ENCODE results near the gene STK33. TPM values are rescaled to one million over a fixed set of nuclear protein-coding genes. Genes with fewer than 3 reads are reported as not detected.

Gene STK33
- total and polyA plus RNA-seq, 5 donors = 14.1 to 40.2 (median 26.4) TPM

DNA sequence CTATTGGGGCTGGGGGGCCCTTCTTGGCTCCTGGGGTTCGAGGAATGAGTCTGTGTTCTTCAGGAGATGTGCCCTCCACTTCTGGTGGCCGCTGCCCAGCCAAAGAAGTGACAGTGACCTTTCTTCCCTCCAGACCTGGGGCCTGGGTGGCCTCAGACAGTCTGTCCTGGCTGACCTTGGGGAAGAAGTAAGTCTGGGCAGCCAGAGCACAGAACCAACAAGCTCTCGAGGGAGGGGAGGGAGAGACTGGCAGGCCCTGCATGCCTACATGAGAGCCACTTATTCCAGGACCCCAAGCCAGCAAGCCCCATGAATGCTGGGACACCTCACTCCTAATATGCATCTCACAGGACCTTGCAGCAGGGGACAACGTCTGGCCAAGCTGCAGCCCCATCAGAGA lies 27.1 kb upstream of the STK33 start:
- WGBS = 73% methylated on average over 4 of the region's 4 CpGs
- no peaks in the 10 kb centered on the region for H3K27me3 ChIP-seq (ENCODE audit: control insufficient read depth, insufficient read depth)
- peaks cover 4% of the 10 kb centered on the region for H3K4me1 ChIP-seq (ENCODE audit: control insufficient read depth, insufficient read depth, low read length)
- H3K9me3 ChIP-seq (ENCODE audit: control insufficient read depth, low read length) = no peaks in the 10 kb centered on the region
- no peak for ATAC-seq
- DNase-seq = no peak
- H3K27ac ChIP-seq (ENCODE audit: low read length) = no peak overlapping the region
- intact Hi-C loops (cut with DNase I) = no loop called here
- H3K4me3 ChIP-seq (ENCODE audit: low read length) = no peak overlapping the region

DNA sequence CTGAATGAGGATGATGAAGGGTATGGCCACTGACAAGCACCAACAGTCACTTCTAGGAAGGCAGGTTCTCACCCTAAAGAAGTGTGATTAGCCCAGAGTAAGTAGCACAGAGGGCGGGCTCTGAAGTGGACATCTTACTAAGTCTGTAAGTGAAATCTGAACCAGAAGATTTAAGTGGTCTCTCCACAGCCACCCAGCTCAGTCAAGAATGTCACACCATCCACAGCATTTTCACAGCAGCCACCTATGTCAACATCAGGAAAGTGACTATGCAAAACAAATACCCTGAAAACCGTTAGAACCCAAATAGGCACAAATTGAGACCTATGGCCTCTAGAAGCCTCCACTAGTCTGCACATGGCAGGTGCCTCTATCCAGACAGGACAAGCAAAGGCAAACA lies 23.0 kb upstream of the STK33 start:
- ATAC-seq (no peak), DNase-seq (no peak)
- Histone ChIP-seq H3K27ac (ENCODE audit: low read length) (no peak overlapping the region), H3K9me3 (ENCODE audit: control insufficient read depth, low read length) (no peaks in the 10 kb centered on the region), H3K4me3 (ENCODE audit: low read length) (no peak overlapping the region), H3K4me1 (ENCODE audit: control insufficient read depth, insufficient read depth, low read length) (no peaks in the 10 kb centered on the region), H3K27me3 (ENCODE audit: control insufficient read depth, insufficient read depth) (no peaks in the 10 kb centered on the region)
- intact Hi-C loops (cut with DNase I) = no loop called here
- 77% methylated on average over 2 of the region's 2 CpGs for WGBS

DNA sequence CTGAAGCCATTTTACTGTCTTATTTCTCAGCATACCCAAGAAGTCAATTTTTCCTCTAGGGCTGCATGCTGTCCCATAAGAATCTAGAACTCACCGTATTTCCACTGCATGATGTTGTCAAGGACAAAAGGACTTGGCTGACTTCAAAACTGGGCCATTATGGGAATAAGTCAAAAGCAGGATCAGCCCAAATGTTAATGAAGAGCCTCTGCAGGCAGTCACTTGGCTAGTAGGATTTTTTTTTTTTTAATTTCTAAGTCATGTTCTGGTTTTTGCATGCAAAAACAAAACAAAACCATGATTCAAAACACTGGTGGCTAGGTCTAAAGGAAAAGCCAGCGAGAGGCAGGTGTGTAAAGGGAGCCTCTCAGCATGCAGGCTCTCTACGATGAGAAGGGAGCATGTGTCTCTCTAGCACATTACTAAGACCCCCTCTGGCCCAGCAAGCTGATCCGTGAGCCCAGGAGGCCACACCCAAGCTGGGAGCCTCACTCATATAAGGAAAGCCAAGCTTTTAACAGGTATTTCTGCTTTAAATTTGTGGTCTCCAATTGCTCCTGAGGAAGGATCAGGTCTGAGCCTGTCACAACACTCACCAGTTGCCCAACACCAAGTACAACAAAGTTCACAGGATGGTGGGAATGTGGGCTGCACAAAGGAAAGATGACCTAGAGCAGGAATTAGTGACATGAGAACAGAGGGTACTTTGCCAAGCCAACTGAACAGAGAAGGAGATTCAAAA lies 21.4 kb upstream of the STK33 start:
- H3K4me1 ChIP-seq (ENCODE audit: control insufficient read depth, insufficient read depth, low read length) = no peaks in the 10 kb centered on the region
- 94% methylated on average over 4 of the region's 4 CpGs for WGBS

DNA sequence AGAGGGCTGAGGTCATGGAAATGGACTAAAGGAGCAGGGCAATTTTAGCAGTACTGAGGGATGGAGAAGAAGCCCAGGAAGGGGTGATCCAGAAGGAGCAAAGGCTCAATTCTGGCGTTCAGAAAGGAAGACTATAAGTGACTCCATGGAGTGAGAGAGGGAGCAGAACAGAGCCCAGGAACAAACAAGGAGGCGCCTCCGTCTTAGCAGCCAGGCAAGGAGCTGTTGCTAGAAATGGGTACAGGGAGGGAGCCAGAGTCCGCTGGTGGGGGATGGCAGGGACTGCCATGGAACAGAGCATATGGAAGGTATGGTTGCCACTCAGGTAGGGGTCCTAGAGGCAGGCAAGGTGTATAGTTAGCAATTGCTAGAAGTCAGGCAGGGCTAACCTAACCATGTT lies 20.5 kb upstream of the STK33 start:
- no peaks in the 10 kb centered on the region for H3K9me3 ChIP-seq (ENCODE audit: control insufficient read depth, low read length)
- ATAC-seq = no peak
- no peak overlapping the region for H3K4me3 ChIP-seq (ENCODE audit: low read length)
- whole genome bisulfite sequencing = 95% methylated on average over 4 of the region's 4 CpGs
- no peak overlapping the region for H3K27ac ChIP-seq (ENCODE audit: low read length)
- no peak for DNase-seq
- H3K27me3 ChIP-seq (ENCODE audit: control insufficient read depth, insufficient read depth) = no peaks in the 10 kb centered on the region
- H3K4me1 ChIP-seq (ENCODE audit: control insufficient read depth, insufficient read depth, low read length) = no peaks in the 10 kb centered on the region
- intact Hi-C loops (cut with DNase I) = no loop called here

More for the DNA sequence above, 21.4 kb upstream of the STK33 start:
- Histone ChIP-seq H3K27me3 (ENCODE audit: control insufficient read depth, insufficient read depth) (no peaks in the 10 kb centered on the region), H3K27ac (ENCODE audit: low read length) (no peak overlapping the region), H3K4me3 (ENCODE audit: low read length) (no peak overlapping the region), H3K9me3 (ENCODE audit: control insufficient read depth, low read length) (no peaks in the 10 kb centered on the region)
- DNase-seq = no peak
- intact Hi-C loops (cut with DNase I) = no loop called here
- ATAC-seq = no peak

DNA sequence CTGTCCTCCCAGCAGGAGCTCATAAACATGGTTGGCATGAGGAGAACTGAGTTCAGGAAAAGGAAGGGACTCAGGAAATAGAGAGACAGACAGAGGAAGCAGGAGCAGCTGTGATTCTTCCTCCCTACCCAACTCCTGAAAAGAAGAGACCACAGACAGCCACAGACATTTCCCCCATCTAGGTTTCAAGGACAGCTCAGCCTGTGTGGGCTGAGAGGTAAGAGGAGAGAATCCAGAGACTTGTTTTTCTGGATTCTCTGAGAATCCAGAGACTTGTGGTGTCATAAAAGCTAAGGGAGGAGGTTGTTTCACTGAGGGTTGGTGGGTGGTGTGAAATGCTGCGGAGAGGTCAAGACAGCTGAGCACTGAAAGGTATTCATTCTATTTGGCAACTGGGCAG lies 19.0 kb upstream of the STK33 start:
- no peak for DNase-seq
- H3K9me3 ChIP-seq (ENCODE audit: control insufficient read depth, low read length) = no peaks in the 10 kb centered on the region
- ATAC-seq = no peak
- intact Hi-C loops (cut with DNase I) = no loop called here
- H3K4me3 ChIP-seq (ENCODE audit: low read length) = no peak overlapping the region
- H3K27ac ChIP-seq (ENCODE audit: low read length) = no peak overlapping the region
- no peaks in the 10 kb centered on the region for H3K27me3 ChIP-seq (ENCODE audit: control insufficient read depth, insufficient read depth)
- H3K4me1 ChIP-seq (ENCODE audit: control insufficient read depth, insufficient read depth, low read length) = no peaks in the 10 kb centered on the region
- WGBS = 77% methylated on average over 1 of the region's 1 CpG

DNA sequence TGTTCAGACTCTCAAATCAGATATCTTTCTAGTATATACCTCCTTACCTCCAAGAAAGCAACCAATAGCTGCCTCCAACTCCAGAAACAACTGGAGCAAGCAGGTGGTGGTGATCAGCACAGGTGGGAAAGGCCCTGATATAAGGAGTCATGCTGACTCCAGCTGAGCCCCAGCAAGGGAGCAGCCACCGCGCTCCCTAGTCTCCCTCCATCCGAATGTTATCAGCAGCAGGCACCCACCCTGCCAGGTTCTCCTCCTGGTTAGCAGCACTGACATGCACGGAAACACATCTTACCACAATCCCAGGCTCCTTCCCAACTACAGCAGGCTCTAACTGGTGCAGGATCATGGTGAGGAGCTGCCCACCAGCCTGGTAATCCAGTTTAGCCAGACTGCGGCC lies 18.5 kb upstream of the STK33 start:
- H3K27me3 ChIP-seq (ENCODE audit: control insufficient read depth, insufficient read depth) = no peaks in the 10 kb centered on the region
- DNase-seq (no peak), ATAC-seq (no peak)
- H3K27ac ChIP-seq (ENCODE audit: low read length) = no peak overlapping the region
- no peaks in the 10 kb centered on the region for H3K9me3 ChIP-seq (ENCODE audit: control insufficient read depth, low read length)
- H3K4me1 ChIP-seq (ENCODE audit: control insufficient read depth, insufficient read depth, low read length) = no peaks in the 10 kb centered on the region
- 83% methylated on average over 5 of the region's 5 CpGs for WGBS
- intact Hi-C loops (cut with DNase I) = no loop called here
- H3K4me3 ChIP-seq (ENCODE audit: low read length) = no peak overlapping the region

DNA sequence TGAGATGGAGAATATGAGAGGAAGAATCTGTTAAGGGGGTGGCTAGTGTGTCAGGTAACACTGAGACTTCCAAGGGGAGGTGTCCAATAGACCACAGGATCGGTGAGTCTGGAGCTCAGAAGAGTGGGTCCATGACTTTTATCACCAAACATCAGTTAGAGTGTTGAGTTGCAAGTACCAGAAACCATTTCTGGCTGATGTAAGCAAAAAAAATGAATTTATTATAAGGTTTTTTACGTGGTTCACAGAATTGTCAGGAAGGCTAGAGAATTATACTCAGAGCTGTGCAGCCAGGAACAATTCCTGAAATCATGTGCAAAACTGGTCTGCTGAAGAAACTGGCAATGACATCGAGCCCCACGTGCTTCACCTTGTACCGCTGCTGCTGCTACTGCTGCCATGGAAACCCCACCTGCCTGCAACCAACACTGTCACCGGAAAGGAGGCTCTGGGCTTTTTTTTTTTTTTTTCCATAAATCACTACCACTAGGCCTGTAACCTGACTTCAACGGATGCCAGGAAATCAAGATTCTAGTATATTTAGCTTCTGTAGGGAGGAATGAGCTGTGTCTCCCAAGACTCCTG lies 16.6 kb upstream of the STK33 start:
- DNase-seq (no peak), ATAC-seq (no peak)
- Histone ChIP-seq H3K9me3 (ENCODE audit: control insufficient read depth, low read length) (no peaks in the 10 kb centered on the region), H3K27me3 (ENCODE audit: control insufficient read depth, insufficient read depth) (no peaks in the 10 kb centered on the region), H3K4me3 (ENCODE audit: low read length) (no peak overlapping the region), H3K27ac (ENCODE audit: low read length) (no peak overlapping the region), H3K4me1 (ENCODE audit: control insufficient read depth, insufficient read depth, low read length) (no peaks in the 10 kb centered on the region)
- intact Hi-C loops (cut with DNase I) = no loop called here
- 75% methylated on average over 7 of the region's 7 CpGs for WGBS

DNA sequence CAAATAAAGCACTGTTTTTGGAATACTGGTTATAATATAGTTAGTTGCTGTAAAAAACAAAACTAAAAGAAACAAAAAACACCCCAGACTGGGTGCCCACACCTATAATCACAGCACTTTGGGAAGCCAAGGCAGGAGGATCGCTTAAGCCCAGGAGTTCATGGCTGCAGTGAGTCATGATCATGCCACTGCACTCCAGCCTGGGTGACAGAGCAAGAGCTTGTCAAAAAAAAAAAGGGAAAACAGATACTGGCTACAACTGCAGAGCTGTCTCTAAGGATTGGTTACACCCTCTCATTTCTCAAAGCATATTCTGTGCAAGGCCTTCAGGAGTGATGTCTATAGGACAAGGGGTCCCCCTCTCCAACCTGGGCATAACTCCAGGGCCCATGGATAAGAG lies 14.6 kb upstream of the STK33 start:
- Histone ChIP-seq H3K27ac (ENCODE audit: low read length) (no peak overlapping the region), H3K27me3 (ENCODE audit: control insufficient read depth, insufficient read depth) (no peaks in the 10 kb centered on the region), H3K4me3 (ENCODE audit: low read length) (no peak overlapping the region), H3K9me3 (ENCODE audit: control insufficient read depth, low read length) (no peaks in the 10 kb centered on the region), H3K4me1 (ENCODE audit: control insufficient read depth, insufficient read depth, low read length) (no peaks in the 10 kb centered on the region)
- intact Hi-C loops (cut with DNase I) = no loop called here
- ATAC-seq (no peak), DNase-seq (no peak)
- WGBS = 67% methylated on average over 1 of the region's 1 CpG

DNA sequence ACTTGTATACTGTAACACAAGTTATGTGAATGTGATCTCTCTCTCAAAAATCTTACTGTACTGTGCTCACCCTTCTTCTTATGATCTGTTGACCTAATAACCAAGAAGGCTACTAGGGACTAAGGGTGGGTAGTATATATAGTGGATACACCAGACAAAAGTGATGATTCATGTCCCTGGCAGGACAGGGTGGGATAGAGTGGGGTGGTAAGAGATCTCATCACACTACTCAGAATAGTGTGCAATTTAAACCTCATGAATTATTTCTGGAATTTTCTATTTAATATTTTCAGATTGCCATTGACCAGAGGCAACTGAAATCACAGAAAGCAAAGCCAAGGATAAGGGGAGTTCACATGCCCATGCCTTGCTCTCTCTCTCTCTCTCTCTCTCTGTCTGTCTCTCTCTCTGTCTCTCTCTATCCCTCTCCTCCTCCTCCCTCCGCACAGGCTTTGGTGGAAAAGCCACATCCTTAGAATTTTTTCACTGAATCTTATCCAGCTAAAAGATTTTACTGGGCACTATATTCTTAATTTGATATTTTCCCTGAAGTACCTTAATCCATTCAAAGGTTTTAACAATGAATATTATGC lies 12.0 kb upstream of the STK33 start:
- H3K4me1 ChIP-seq (ENCODE audit: control insufficient read depth, insufficient read depth, low read length) = no peaks in the 10 kb centered on the region
- no peak overlapping the region for H3K27ac ChIP-seq (ENCODE audit: low read length)
- ATAC-seq = no peak
- H3K4me3 ChIP-seq (ENCODE audit: low read length) = no peak overlapping the region
- intact Hi-C loops (cut with DNase I) = no loop called here
- H3K9me3 ChIP-seq (ENCODE audit: control insufficient read depth, low read length) = no peaks in the 10 kb centered on the region
- no peak for DNase-seq
- no peaks in the 10 kb centered on the region for H3K27me3 ChIP-seq (ENCODE audit: control insufficient read depth, insufficient read depth)
- 94% methylated on average over 1 of the region's 1 CpG for WGBS

DNA sequence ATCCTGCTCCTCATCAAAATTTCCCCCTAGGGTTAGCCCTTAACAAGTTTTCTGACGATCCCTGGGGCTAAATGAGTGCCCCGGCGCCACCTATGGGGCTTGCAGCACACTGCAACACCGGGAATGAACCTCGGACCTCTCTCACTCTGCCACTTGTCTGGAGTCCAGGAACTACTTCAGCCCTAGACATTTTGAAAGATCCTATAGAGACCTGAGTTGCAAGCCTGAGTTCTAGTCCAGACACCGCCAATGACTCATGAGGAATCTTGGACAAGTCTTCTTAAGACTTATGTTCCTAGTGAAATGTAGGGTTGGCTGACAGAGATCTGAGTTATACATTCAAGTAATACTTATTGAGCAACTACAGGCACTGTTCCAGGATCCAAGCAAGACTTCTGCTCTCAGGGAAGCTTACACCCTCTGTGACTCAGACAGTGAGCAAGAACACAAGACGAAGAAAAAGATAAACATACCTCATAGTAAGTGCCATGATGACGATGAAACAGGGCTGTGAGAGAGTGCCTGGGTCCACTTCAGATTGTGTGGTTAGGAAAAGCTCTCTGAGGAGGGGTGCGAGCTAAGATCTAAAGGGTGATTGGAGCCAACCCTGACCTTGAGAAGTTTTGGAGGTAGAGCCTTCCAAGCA lies 10.2 kb upstream of the STK33 start:
- H3K4me3 ChIP-seq (ENCODE audit: low read length) = no peak overlapping the region
- no peaks in the 10 kb centered on the region for H3K27me3 ChIP-seq (ENCODE audit: control insufficient read depth, insufficient read depth)
- 23% methylated on average over 9 of the region's 9 CpGs for WGBS
- peak; percentile 76 to 88 for ATAC-seq
- no peaks in the 10 kb centered on the region for H3K9me3 ChIP-seq (ENCODE audit: control insufficient read depth, low read length)
- no peaks in the 10 kb centered on the region for H3K4me1 ChIP-seq (ENCODE audit: control insufficient read depth, insufficient read depth, low read length)
- peak; percentile 56 to 72 (median 71) for DNase-seq
- intact Hi-C loops (cut with DNase I) = no loop called here
- no peak overlapping the region for H3K27ac ChIP-seq (ENCODE audit: low read length)

DNA sequence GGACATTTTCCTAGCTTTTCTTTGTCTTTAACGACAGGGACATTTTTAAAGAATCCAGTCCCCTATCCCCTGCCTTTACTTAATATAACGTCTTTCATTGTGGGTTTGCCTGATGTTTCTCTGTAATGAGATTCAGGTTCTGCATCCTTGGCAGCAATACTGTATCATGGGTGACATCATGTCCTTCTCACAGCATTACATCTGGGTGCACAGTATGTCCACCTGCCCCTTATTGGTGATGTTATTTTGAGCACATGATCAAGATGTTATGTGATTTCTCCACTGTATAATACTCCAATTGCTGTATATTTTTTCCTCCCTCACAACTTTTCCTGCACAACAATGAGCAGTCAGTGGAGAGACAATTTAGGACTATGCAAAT lies 9.7 kb upstream of the STK33 start:
- ATAC-seq = no peak
- WGBS = 69% methylated on average over 2 of the region's 2 CpGs
- no peaks in the 10 kb centered on the region for H3K9me3 ChIP-seq (ENCODE audit: control insufficient read depth, low read length)

More for the DNA sequence above, 9.7 kb upstream of the STK33 start:
- Histone ChIP-seq H3K4me1 (ENCODE audit: control insufficient read depth, insufficient read depth, low read length) (no peaks in the 10 kb centered on the region), H3K27me3 (ENCODE audit: control insufficient read depth, insufficient read depth) (no peaks in the 10 kb centered on the region), H3K4me3 (ENCODE audit: low read length) (no peak overlapping the region), H3K27ac (ENCODE audit: low read length) (no peak overlapping the region)
- no peak for DNase-seq
- intact Hi-C loops (cut with DNase I) = no loop called here

Measured in right cardiac atrium (tissue), 5 donors.